Adipose tissue (tissue), 3 donors: ENCODE data around the gene SIX5. TPM values are rescaled to one million over a fixed set of nuclear protein-coding genes. Genes with fewer than 3 reads are reported as not detected.

ENCODE experiments used
- H3K27ac ChIP-seq: one replicate; pipeline ENCODE4 v1.5.1; 2013; ENCODE audit warnings: low read depth, low read length
- whole genome bisulfite sequencing, 3 donors: extraction: QIAGEN DNeasy Blood & Tissue Kit; methylation state at CpG; one replicate each; pipeline ENCODE4 v1.1.7; 2013; 5-methylcytosine and 5-hydroxymethylcytosine counted together
- polyA plus RNA-seq, 3 donors: library from polyadenylated mRNA; stranded (reverse); fragments of 200-250 nt; gene quantifications; one replicate each; pipeline ENCODE4 v1.2.3, GENCODE V29; 2013
- donor health status: healthy with polysubstance abuse.
- donor health status: Bipolar disorder and iron deficiency.
- donor health status: healthy.

SIX5 gene
- polyA plus RNA-seq, 3 donors: 19.7 to 33.3 (median 23.3) TPM

- no peak overlapping the region for H3K27ac ChIP-seq
- 21 to 38% (median 24%) methylated on average over 10 to 13 of the region's 13 CpGs for WGBS, 3 donors
These were observed 11.6 kb upstream of the SIX5 start for GRCh38 chr19:45780448-45781213.

DNA sequence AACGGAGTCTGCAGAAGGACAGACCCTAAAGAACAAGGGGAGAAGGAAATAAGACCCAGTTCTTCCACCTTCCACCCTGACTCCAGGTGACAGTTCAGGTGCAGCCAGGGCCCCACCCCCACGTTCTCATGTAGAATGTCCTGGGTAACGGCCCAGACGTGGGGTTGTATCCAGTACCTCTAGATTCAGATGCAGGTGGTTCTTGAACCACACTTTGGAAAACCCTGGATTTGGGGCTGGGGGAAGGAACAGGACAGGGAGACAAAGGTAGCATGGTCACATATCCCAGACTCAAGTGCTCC lies 11.0 kb upstream of the SIX5 start:
- 33 to 52% (median 51%) methylated on average over 4 of the region's 4 CpGs for WGBS, 3 donors
- H3K27ac ChIP-seq: no peak overlapping the region

GRCh38 chr19:45779231-45780145 lies 10.4 kb upstream of the SIX5 start:
- 9 to 23% (median 16%) methylated on average over 48 of the region's 48 CpGs for WGBS, 3 donors
- H3K27ac ChIP-seq: no peak overlapping the region

DNA sequence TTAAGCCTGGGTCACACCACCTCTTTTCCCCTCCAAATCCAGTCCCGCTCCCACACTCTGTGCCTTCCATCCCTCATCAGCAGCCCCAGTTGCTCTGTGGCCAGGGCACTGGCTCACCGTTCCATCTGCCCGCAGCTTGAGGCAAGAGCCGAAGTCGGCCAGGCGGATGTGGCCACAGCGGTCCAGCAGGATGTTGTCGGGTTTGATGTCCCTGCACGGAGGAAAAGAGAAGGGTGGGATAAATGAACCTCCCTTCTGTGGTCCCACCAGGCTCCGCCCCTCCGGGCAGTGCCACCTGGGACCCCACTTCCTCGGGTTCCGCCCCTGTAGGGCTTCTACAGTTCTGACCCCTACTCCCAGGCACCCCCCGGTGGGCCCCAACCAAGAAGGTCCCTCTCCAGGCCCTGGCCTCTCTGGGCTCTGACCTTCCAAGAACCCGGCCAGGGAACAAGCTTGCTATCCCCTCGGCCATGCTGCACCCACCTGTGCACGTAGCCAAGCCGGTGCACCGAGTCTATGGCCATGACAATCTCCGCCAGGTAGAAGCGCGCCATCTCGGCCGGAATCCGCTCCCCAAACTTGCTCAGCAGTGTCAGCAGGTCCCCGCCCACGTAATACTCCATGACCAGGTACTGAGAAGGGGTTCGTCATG lies 9.1 kb upstream of the SIX5 start:
- H3K27ac ChIP-seq: no peak overlapping the region
- 93 to 97% (median 95%) methylated on average over 28 of the region's 28 CpGs for WGBS, 3 donors

- no peak overlapping the region for H3K27ac ChIP-seq
- WGBS, 3 donors: 93 to 95% (median 95%) methylated on average over 32 to 34 of the region's 34 CpGs
These were observed 8.4 kb upstream of the SIX5 start for GRCh38 chr19:45777395-45777961.

DNA sequence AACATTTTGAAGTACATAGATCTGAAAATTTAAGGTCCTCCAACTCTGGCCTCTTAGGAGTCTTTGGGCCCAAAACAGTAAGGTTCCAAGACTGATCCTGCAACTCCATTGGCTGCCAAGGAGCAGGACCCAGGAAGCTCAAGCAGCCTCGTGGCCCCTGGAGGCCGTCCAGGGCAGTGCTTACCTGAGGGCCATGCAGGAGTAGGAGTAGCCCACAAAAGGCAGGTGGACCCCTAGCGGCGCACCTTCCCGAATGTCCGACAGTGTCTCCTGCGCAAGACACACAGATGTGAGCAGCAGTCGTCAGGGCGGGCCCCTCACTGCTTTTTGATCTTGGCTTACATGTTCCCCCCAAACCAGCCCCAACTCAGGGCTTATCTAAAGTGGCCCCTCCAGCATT lies 5.7 kb upstream of the SIX5 start:
- WGBS, 3 donors: 79 to 87% (median 85%) methylated on average over 9 of the region's 9 CpGs
- no peak overlapping the region for H3K27ac ChIP-seq

DNA sequence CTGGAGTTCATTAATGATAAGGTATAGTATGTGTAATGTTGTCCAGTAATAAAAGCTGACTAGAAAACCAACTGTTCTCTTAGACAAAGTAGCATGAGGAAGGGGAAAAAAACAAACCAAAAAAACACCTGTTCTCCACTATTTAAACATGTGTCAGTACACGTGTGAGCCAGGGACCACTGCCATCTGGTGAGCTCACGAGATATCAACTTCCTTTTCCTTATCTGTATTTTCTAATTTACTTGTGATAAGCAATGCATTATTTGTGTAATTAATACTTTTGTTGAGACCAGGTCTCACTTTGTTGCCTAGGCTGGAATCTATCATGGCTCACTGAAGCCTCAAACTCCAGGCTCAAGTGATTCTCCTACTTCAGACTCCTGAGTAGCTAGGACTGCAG lies 4.3 kb upstream of the SIX5 start:
- WGBS, 3 donors: 15 to 25% (median 18%) methylated on average over 2 of the region's 2 CpGs
- H3K27ac ChIP-seq: no peak overlapping the region

DNA sequence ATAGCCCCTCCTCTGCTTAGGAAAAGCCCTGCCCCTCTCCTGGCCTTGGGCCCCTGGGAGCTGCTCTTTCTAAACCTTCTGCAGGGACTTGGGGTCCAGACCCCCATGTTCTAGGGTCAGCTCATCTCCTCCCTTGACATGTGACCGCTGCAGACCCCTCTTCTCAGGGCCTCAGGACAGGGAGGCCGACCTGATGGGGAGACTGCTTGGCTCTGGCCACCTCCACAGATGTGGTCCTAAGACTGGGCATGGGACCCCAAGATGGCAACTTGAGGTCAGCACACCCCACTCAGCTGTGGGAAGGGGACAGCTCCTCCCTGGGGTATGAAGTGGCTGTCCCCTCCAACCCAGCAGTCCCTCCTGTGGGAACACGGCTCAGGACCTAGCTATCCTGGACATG lies 3.9 kb upstream of the SIX5 start:
- WGBS, 3 donors: 62 to 93% (median 86%) methylated on average over 3 of the region's 3 CpGs
- no peak overlapping the region for H3K27ac ChIP-seq

GRCh38 chr19:45772130-45772840 lies 3.2 kb upstream of the SIX5 start:
- no peak overlapping the region for H3K27ac ChIP-seq
- WGBS, 3 donors: 51 to 73% (median 58%) methylated on average over 14 of the region's 14 CpGs

DNA sequence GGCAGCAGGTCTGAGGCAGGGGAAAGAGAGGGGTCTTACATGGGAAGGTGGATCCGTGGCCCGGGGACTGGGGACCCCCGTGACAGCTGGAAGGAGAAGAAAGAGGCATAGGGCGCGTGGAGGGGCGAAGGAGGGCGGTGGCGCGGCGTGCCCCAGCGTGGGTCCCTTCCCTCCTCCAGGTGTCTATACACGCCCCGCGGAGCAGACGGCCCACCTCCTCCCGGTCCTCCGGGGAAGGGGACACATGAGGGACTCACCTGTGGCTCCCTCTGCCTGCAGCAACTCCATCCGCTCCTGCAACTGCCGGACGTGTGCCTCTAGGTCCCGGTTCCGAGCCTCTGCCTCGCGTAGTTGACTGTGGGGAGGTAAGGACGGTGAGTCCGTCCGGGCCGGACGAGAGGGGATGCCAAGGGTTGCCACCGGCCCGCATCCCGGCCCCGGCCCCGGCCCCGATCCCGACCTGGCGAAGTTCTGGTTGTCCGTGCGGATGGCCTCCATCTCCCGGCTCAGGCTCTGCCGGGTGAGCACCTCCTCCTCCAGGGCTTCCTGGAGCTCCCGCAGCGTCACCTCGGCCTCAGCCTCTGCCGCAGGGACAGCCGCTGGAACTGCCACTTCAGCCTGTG lies 2.4 kb upstream of the SIX5 start:
- 58 to 94% (median 84%) methylated on average over 38 to 46 of the region's 46 CpGs for WGBS, 3 donors
- H3K27ac ChIP-seq: no peak overlapping the region

DNA sequence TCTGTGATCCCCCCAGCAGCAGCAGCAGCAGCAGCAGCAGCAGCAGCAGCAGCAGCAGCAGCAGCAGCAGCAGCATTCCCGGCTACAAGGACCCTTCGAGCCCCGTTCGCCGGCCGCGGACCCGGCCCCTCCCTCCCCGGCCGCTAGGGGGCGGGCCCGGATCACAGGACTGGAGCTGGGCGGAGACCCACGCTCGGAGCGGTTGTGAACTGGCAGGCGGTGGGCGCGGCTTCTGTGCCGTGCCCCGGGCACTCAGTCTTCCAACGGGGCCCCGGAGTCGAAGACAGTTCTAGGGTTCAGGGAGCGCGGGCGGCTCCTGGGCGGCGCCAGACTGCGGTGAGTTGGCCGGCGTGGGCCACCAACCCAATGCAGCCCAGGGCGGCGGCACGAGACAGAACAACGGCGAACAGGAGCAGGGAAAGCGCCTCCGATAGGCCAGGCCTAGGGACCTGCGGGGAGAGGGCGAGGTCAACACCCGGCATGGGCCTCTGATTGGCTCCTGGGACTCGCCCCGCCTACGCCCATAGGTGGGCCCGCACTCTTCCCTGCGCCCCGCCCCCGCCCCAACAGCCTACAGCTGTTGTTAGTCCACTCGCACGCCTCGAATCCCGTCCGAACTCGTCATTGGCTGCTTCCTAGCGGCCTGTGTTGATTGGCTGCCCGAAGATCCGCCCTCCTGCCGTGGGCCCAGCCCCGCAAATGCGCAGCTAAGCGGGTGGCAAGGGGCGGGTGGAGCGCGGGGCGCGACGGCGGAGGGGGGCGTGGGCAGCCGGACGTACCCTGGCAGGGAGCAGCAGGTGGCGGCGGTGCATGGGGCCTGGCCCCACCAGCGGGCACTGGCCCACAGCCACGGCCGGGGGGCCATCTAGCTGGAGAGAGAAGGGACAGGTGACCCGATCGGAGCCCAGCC lies 1.4 kb upstream of the SIX5 start:
- H3K27ac ChIP-seq: no peak overlapping the region
- 2 to 4% (median 2%) methylated on average over 75 to 79 of the region's 79 CpGs for WGBS, 3 donors

GRCh38 chr19:45769821-45770191 lies 754 bp upstream of the SIX5 start:
- WGBS, 3 donors: 0 to 1% (median 1%) methylated on average over 19 to 28 of the region's 28 CpGs
- H3K27ac ChIP-seq: no peak overlapping the region

DNA sequence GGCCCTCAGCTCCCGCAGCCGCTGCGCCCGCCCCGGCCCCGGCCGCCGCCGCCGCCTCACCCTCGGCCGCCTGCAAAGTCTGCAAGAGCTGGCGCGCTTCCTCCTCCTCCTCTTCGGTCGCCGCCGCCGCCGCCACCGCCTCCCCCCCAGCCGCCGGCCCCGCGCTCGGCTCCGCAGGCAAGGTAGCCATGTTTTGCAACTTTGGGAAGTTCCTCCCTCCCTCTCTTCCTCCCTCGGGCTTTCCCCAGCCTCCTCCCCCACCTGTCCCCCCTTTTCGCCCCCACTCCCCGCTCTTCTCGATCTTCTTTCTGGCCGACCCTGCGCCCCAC lies 433 bp downstream of the SIX5 start:
- 0% methylated on average over 6 to 28 of the region's 33 CpGs for WGBS, 3 donors
- H3K27ac ChIP-seq: peak overlapping the region; percentile 31

DNA sequence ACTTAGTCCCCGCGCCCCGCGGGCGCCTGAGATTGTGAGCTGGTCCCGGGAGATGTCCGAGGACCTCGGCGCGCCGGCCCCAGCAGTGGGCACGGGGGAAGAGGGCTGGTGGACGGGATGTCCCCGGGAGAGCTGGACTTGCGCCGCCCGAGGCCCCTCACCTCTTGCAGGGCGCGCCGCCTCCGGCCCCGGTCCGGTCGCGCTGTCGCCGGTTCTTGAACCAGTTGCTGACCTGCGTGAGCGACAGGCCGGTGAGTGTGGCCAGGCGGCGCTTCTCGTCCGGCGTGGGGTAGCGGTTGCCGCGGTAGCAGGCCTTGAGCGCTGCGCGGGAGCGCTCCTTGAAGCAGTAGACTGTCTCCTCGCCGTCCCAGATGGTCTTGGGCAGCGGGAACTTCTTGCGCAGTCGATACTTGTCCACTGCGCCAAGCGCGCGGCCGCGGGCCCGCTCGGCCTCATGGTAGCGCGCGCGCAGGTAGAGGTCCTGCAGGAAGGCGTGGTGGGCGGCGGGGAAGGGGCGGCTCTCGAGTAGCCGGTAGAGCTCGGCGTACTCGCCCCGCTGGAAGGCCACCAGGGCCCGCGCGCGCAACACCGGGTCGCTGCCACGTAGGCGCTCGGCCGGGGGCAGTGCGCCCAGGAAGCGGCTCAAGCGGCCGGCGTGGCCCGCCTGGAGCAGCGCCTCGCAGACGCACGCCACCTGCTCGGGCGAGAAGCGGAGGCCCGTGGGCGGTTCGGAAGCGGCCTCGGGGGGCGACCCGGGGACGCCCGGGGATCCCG lies 984 bp downstream of the SIX5 start:
- WGBS, 3 donors: 0 to 2% (median 1%) methylated on average over 67 to 102 of the region's 102 CpGs
- H3K27ac ChIP-seq: peak overlapping the region; percentile 31

DNA sequence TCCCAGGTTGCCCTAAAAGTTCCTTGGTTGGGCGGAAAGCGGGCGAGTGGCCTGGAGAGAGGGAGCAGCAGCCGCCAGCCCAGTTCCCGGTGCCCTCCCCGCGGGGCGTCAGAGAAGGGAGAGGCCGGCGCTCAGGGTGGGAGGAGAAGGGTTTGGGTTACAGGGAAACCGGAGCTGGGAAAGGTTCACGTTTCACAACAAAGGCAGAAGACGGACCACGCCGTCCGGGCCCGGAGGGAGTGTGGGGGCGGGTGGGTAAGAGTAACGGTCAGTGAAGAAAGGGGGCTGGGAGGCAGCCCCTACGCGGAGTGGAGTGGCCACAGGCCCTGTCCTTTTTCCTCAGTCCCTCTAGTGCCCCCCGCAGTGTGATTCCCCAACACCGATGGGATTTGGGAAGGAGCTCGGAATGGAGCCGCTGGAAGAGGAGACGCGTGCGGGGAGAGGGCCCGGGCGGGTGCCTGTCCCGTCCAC lies 1.6 kb downstream of the SIX5 start:
- WGBS, 3 donors: 5 to 29% (median 20%) methylated on average over 23 to 31 of the region's 31 CpGs
- H3K27ac ChIP-seq: peak overlapping the region; percentile 73

DNA sequence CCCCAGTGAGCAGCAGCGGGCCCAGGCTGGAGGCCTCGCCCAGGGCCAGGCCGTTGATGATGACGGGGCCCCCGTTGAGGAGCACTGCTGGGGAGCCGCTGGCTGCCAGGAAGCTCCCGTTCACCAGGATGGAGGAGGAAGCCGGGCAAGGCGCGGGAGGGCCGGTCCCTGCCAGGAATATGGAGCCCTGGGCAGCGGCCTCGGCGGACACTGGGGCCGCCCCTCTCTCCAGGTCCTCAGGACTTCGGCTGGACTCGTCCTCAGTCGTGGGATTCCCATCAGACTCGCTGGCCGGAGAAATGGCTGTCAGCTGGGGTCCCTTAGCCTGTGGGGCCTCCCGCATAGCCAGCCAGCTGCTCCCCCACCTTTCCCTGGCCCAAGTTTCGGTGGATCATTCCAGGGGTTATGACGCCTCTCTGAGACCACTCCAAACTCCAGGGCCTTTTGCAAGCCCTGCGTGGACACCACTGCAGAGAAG lies 2.1 kb downstream of the SIX5 start:
- WGBS, 3 donors: 11 to 41% (median 21%) methylated on average over 24 of the region's 24 CpGs
- peak overlapping the region; percentile 73 for H3K27ac ChIP-seq
